SK-N-SH (cell line): ENCODE results near the gene AFF3. TPM values are rescaled to one million over a fixed set of nuclear protein-coding genes. Genes with fewer than 3 reads are reported as not detected.

ENCODE experiments used
- CTCF ChIA-PET: fragments of 300-600, 350-600 bp; formaldehyde crosslinking; extraction: SDS; loops from one replicate; lab custom pipeline; 2021; lab: Yijun Ruan, JAX
- POLR2A ChIA-PET: fragments of 350-600 bp; sonication (Branson Sonifier 250); formaldehyde crosslinking; extraction: SDS; loops from one replicate; lab custom pipeline; 2020; ENCODE audit warnings: antibody characterized with exemption, inconsistent platforms; lab: Yijun Ruan, JAX
- DNase-seq: peaks from one replicate; pipeline ENCODE4 v3.0.0; 2012
- H2AFZ ChIP-seq: fragments of 200-600 bp; sonication (generic); 2 replicates; pipeline ENCODE4 v1.8.1; 2016; ENCODE audit warnings: antibody characterized with exemption, mild to moderate bottlenecking, low read depth
- H3F3A ChIP-seq: fragments of 200-600 bp; sonication (generic); replicated peaks from 2 replicates; pipeline ENCODE3; 2016; ENCODE audit warnings: antibody characterized with exemption, mild to moderate bottlenecking; ENCODE audit not compliant: insufficient read depth
- H3K27ac ChIP-seq, 2 experiments: fragments of 200-500 bp in 1 of 2; fragments of 200-600 bp in 1 of 2; sonication (Bioruptor generic) in 1 of 2; sonication (generic), shearing (Covaris generic) in 1 of 2; 2 replicates each; pipeline versions ENCODE4 v1.5.1 to v1.6.1; 2014 to 2016; ENCODE audit warnings: low read depth in 2 of 2, inconsistent platforms in 1 of 2, low read length in 1 of 2, mild to moderate bottlenecking in 1 of 2, mixed read lengths in 1 of 2
- H3K27me3 ChIP-seq: fragments of 200-600 bp; sonication (generic), shearing (Covaris generic); 2 replicates; pipeline ENCODE4 v1.6.1; 2016; ENCODE audit warnings: mixed run types; ENCODE audit not compliant: insufficient read depth
- H3K36me3 ChIP-seq, 2 experiments: fragments of 200-500 bp in 1 of 2; fragments of 200-600 bp in 1 of 2; sonication (Bioruptor generic) in 1 of 2; sonication (generic) in 1 of 2; replicated peaks in 1 of 2; 2 replicates each; pipeline versions ENCODE3 to v1.5.1; 2014 to 2016; ENCODE audit warnings: low read length in 1 of 2, mild to moderate bottlenecking in 1 of 2; ENCODE audit not compliant: insufficient read depth in 2 of 2, control insufficient read depth in 1 of 2
- H3K4me1 ChIP-seq, 2 experiments: fragments of 200-500 bp in 1 of 2; fragments of 200-600 bp in 1 of 2; sonication (Bioruptor generic) in 1 of 2; sonication (generic), shearing (Covaris generic) in 1 of 2; 2 replicates each; pipeline versions ENCODE4 v1.5.1 to v1.6.1; 2014 to 2016; ENCODE audit warnings: low read depth in 1 of 2, low read length in 1 of 2, mixed run types in 1 of 2; ENCODE audit not compliant: insufficient read depth in 2 of 2, control insufficient read depth in 1 of 2
- H3K4me2 ChIP-seq: fragments of 200-600 bp; sonication (generic), shearing (Covaris generic); 2 replicates; pipeline ENCODE4 v1.6.1; 2017; ENCODE audit warnings: mixed run types
- H3K4me3 ChIP-seq, 2 experiments: fragments of 200-500 bp in 1 of 2; fragments of 200-600 bp in 1 of 2; sonication (Bioruptor generic) in 1 of 2; sonication (generic), shearing (Covaris generic) in 1 of 2; 2 replicates each; pipeline versions ENCODE4 v1.5.1 to v1.8.1; 2014 to 2016; ENCODE audit warnings: low read depth in 2 of 2, inconsistent platforms in 1 of 2, low read length in 1 of 2, mild to moderate bottlenecking in 1 of 2, mixed read lengths in 1 of 2, moderate library complexity in 1 of 2
- H3K79me2 ChIP-seq: fragments of 200-600 bp; sonication (generic); 2 replicates; pipeline ENCODE4 v1.8.1; 2017; ENCODE audit warnings: mild to moderate bottlenecking; ENCODE audit not compliant: insufficient read depth
- H3K9ac ChIP-seq: fragments of 200-600 bp; sonication (generic); 2 replicates; pipeline ENCODE4 v1.6.1; 2017; ENCODE audit warnings: mixed run types
- H3K9me2 ChIP-seq: fragments of 200-600 bp; sonication (generic); 2 replicates; pipeline ENCODE4 v1.6.1; 2017; ENCODE audit warnings: mixed run types
- H3K9me3 ChIP-seq: fragments of 200-600 bp; sonication (generic); 2 replicates; pipeline ENCODE4 v1.6.1; 2017; ENCODE audit warnings: mixed run types, mild to moderate bottlenecking, moderate library complexity
- H4K20me1 ChIP-seq: fragments of 200-600 bp; sonication (generic); 2 replicates; pipeline ENCODE4 v1.6.1; 2017; ENCODE audit warnings: mild to moderate bottlenecking, mixed run types; ENCODE audit not compliant: insufficient read depth
- CHD2 ChIP-seq: fragments of 150-350 bp; IDR thresholded peaks from 2 replicates; pipeline ENCODE4 v1.6.1; 2018; ENCODE audit warnings: low read length; ENCODE audit not compliant: partially characterized antibody
- ELF1 ChIP-seq: IDR thresholded peaks from 2 replicates; pipeline ENCODE4 v1.4.0; 2012
- MEF2A ChIP-seq: IDR thresholded peaks from 2 replicates; pipeline ENCODE4 v1.4.0; 2012; ENCODE audit warnings: low read depth, borderline replicate concordance
- RFX5 ChIP-seq: IDR thresholded peaks from 2 replicates; pipeline ENCODE4 v1.6.1; 2012; ENCODE audit warnings: mild to moderate bottlenecking, improper control_type of control experiment, low read length
- WGBS: methylation state at CpG from one replicate; pipeline ENCODE4 v1.1.6; 2017; ENCODE audit warnings: low lambda C conversion rate; 5-methylcytosine and 5-hydroxymethylcytosine counted together
- polyA plus RNA-seq, 3 experiments: library from polyadenylated mRNA; depleted of rRNA; stranded (reverse); fragments of >200 nt; gene quantifications; 2 replicates each; pipeline ENCODE4 v1.2.3, GENCODE V29; 2012
- TF ChIP-seq, protein P1 (sequence below): IDR thresholded peaks from 2 replicates; pipeline ENCODE4 v1.6.1; 2012; ENCODE audit warnings: mild to moderate bottlenecking, low read depth, low read length, moderate library complexity
- TF ChIP-seq, protein P2 (sequence below): IDR thresholded peaks from 2 replicates; pipeline ENCODE4 v1.4.0; 2012; ENCODE audit warnings: low read depth, borderline replicate concordance
- TF ChIP-seq, protein P3 (sequence below): IDR thresholded peaks from 2 replicates; pipeline ENCODE4; 2012

The AFF3 gene
- polyA plus RNA-seq, 1 of the 3 experiments (the other 2 are of a cell fraction), result 0.36 TPM

DNA sequence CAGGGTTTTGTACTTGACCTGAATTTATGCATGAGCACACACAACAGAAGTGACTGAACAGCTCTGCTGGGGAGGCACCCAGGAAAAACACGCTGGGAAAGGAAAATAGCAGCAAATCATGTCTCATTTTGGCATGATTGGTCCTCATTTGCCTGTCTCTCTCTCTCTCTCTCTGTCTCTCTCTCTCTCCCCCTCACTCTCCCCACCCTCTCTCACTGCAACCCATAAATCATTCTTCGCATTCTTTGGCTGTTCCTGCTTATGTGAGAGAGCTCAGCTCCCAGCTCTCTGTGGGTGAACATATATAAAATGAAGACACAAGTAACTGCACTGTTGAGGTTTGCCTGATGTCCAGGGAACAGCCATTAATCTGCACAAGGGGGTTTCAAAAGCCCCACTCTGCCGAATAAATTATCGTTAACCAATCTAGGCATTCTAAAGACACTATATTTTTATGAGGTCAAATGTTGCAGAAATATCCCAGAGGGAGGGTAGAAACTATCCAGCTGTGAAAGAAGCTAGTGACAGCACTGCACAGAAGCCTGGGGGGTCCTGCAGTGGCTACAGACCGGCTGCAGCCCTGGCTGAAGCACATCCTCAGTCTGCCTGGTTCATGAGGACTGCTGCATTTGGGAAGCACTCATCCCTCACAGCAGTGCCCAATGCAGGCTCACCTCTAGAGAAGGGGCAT is 260.3 kb downstream of the AFF3 start (continued):
- TF ChIP-seq, protein P1, sequence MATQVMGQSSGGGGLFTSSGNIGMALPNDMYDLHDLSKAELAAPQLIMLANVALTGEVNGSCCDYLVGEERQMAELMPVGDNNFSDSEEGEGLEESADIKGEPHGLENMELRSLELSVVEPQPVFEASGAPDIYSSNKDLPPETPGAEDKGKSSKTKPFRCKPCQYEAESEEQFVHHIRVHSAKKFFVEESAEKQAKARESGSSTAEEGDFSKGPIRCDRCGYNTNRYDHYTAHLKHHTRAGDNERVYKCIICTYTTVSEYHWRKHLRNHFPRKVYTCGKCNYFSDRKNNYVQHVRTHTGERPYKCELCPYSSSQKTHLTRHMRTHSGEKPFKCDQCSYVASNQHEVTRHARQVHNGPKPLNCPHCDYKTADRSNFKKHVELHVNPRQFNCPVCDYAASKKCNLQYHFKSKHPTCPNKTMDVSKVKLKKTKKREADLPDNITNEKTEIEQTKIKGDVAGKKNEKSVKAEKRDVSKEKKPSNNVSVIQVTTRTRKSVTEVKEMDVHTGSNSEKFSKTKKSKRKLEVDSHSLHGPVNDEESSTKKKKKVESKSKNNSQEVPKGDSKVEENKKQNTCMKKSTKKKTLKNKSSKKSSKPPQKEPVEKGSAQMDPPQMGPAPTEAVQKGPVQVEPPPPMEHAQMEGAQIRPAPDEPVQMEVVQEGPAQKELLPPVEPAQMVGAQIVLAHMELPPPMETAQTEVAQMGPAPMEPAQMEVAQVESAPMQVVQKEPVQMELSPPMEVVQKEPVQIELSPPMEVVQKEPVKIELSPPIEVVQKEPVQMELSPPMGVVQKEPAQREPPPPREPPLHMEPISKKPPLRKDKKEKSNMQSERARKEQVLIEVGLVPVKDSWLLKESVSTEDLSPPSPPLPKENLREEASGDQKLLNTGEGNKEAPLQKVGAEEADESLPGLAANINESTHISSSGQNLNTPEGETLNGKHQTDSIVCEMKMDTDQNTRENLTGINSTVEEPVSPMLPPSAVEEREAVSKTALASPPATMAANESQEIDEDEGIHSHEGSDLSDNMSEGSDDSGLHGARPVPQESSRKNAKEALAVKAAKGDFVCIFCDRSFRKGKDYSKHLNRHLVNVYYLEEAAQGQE, result 0 out of 2 replicates have a peak, but pooled peaks have one; percentile 56
- TF ChIP-seq, protein P2, sequence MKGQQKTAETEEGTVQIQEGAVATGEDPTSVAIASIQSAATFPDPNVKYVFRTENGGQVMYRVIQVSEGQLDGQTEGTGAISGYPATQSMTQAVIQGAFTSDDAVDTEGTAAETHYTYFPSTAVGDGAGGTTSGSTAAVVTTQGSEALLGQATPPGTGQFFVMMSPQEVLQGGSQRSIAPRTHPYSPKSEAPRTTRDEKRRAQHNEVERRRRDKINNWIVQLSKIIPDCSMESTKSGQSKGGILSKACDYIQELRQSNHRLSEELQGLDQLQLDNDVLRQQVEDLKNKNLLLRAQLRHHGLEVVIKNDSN, result no peak

DNA sequence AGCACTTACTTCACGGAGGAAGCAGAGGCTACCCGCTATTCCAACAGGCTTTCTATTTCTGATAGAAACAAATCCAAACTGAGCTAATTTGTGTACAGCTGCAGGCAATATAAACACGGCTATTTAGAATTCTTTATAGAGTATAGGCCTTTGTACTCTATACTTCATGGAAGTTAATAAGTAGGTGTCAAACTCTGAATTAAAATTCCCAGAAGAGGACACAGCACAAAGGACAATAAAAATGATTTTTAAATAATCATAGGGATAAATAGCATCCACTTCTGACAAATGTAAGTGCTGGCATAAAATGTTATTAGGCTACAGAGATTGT is 261.5 kb downstream of the AFF3 start:
- Histone ChIP-seq H3K36me3 (no peaks in the 10 kb centered on the region), H4K20me1 (no peaks in the 10 kb centered on the region), H3F3A (peaks cover 33% of the 10 kb centered on the region), H3K4me2 (peak overlapping the region; percentile 64), H3K9me2 (no peaks in the 10 kb centered on the region), H3K9me3 (no peaks in the 10 kb centered on the region)
- 48% methylated on average over 1 of the region's 3 CpGs for WGBS
- TF ChIP-seq RFX5 (no peak), MEF2A (no peak), CHD2 (no peak), ELF1 (no peak)
- TF ChIP-seq, protein P3, sequence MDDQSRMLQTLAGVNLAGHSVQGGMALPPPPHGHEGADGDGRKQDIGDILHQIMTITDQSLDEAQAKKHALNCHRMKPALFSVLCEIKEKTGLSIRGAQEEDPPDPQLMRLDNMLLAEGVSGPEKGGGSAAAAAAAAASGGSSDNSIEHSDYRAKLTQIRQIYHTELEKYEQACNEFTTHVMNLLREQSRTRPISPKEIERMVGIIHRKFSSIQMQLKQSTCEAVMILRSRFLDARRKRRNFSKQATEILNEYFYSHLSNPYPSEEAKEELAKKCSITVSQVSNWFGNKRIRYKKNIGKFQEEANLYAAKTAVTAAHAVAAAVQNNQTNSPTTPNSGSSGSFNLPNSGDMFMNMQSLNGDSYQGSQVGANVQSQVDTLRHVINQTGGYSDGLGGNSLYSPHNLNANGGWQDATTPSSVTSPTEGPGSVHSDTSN, result no peak
- TF ChIP-seq, all 33 proteins: peak for 0
- peaks cover 20 to 32% of the 10 kb centered on the region in 2 experiments for H3K4me1 ChIP-seq
- H3K27ac ChIP-seq, result peak overlapping the region; percentile 77 to 89; a peak in 3 of 4 replicates
- H2AFZ ChIP-seq, result 0 out of 2 replicates have a peak overlapping the region, but pooled peaks have one; percentile 74
- H3K9ac ChIP-seq, result peak overlapping the region; percentile 40
- CTCF ChIA-PET, result no interaction called here
- POLR2A ChIA-PET, result no interaction called here
- DNase-seq, result no peak
- H3K27me3 ChIP-seq, result no peaks in the 10 kb centered on the region
- H3K4me3 ChIP-seq, result no peak overlapping the region
- H3K79me2 ChIP-seq, result no peaks in the 10 kb centered on the region
